Upper lobe of right lung (tissue), 1 donor: ENCODE data around the gene CAMKMT. TPM values are rescaled to one million over a fixed set of nuclear protein-coding genes. Genes with fewer than 3 reads are reported as not detected.

ENCODE experiments used
- ATAC-seq: fragments of 200-7000 bp; cut with Tn5 transposase; one replicate; pipeline ENCODE4 v1.9.1; 2020; ENCODE audit warnings: mild to moderate bottlenecking, moderate library complexity
- DNase-seq: peaks from one replicate; pipeline ENCODE4 v3.0.0-alpha.2; 2020
- H3K27ac ChIP-seq: fragments of 200-600 bp; one replicate; pipeline ENCODE4 v1.8.0; 2022
- H3K27me3 ChIP-seq: fragments of 200-600 bp; one replicate; pipeline ENCODE4 v1.8.0; 2022; ENCODE audit warnings: mild to moderate bottlenecking
- H3K36me3 ChIP-seq: fragments of 200-600 bp; one replicate; pipeline ENCODE4 v1.8.0; 2022
- H3K4me1 ChIP-seq: fragments of 200-600 bp; one replicate; pipeline ENCODE4 v1.8.0; 2022
- H3K4me3 ChIP-seq: fragments of 200-600 bp; one replicate; pipeline ENCODE4 v1.8.0; 2022; ENCODE audit warnings: mild to moderate bottlenecking
- H3K9me3 ChIP-seq: fragments of 200-600 bp; one replicate; pipeline ENCODE4 v1.8.0; 2022
- CTCF ChIP-seq: fragments of 200-600 bp; IDR thresholded peaks from one replicate; pipeline ENCODE4 v1.8.0; 2022; ENCODE audit warnings: antibody characterized with exemption
- intact Hi-C: fragments of 100-400 bp; cut with DNase I; formaldehyde crosslinking; loops from one replicate; pipeline ENCODE4 v1.11.0; 2022
- total RNA-seq: library from RNA; stranded (reverse); fragmentation: NEBNext Ultra II Directional; extraction: Animal tissue kit (Norgen Biotek cat#: 25700); gene quantifications from one replicate; pipeline ENCODE4 v1.2.1, GENCODE V29; 2021
- donor health status: DM: no; HTN: yes; CAD: no; lungs with severe emphysema.

Gene CAMKMT
- total RNA-seq, 1 donor from 2014 or later: 10.5 TPM

- H3K9me3 ChIP-seq: no peaks in the 10 kb centered on the region
- no peaks in the 10 kb centered on the region for H3K36me3 ChIP-seq
- H3K4me1 ChIP-seq: no peaks in the 10 kb centered on the region
- H3K27me3 ChIP-seq: no peaks in the 10 kb centered on the region
- TF ChIP-seq CTCF: no peak
- no peak for DNase-seq
- intact Hi-C loops: no loop called here
- ATAC-seq: no peak
- no peak overlapping the region for H3K4me3 ChIP-seq
- H3K27ac ChIP-seq: no peak overlapping the region
Measured at GRCh38 chr2:44668336-44668735, 306.6 kb downstream of the CAMKMT start.

GRCh38 chr2:44671276-44671675 lies 309.5 kb downstream of the CAMKMT start:
- DNase-seq: no peak
- H3K27me3 ChIP-seq: no peaks in the 10 kb centered on the region
- intact Hi-C loops: no loop called here
- no peak overlapping the region for H3K27ac ChIP-seq
- no peaks in the 10 kb centered on the region for H3K9me3 ChIP-seq
- no peaks in the 10 kb centered on the region for H3K4me1 ChIP-seq
- H3K4me3 ChIP-seq: no peak overlapping the region
- H3K36me3 ChIP-seq: no peaks in the 10 kb centered on the region
- no peak for TF ChIP-seq CTCF
- no peak for ATAC-seq

- intact Hi-C loops: no loop called here
- no peaks in the 10 kb centered on the region for H3K36me3 ChIP-seq
- no peaks in the 10 kb centered on the region for H3K27me3 ChIP-seq
- no peaks in the 10 kb centered on the region for H3K9me3 ChIP-seq
- no peak overlapping the region for H3K27ac ChIP-seq
- no peak for DNase-seq
- no peak for ATAC-seq
- TF ChIP-seq CTCF: no peak
- no peaks in the 10 kb centered on the region for H3K4me1 ChIP-seq
- H3K4me3 ChIP-seq: no peak overlapping the region
Measured at GRCh38 chr2:44671916-44672315, 310.2 kb downstream of the CAMKMT start.

- Histone ChIP-seq H3K4me3 (no peak overlapping the region), H3K9me3 (no peaks in the 10 kb centered on the region), H3K36me3 (no peaks in the 10 kb centered on the region), H3K27me3 (no peaks in the 10 kb centered on the region), H3K27ac (no peak overlapping the region), H3K4me1 (no peaks in the 10 kb centered on the region)
- DNase-seq (no peak), ATAC-seq (no peak)
- no peak for TF ChIP-seq CTCF
- intact Hi-C loops: no loop called here
Measured at GRCh38 chr2:44672431-44672830, 310.7 kb downstream of the CAMKMT start.

- ATAC-seq (no peak), DNase-seq (no peak)
- intact Hi-C loops: no loop called here
- Histone ChIP-seq H3K4me3 (no peak overlapping the region), H3K36me3 (no peaks in the 10 kb centered on the region), H3K27ac (no peak overlapping the region), H3K4me1 (no peaks in the 10 kb centered on the region), H3K9me3 (no peaks in the 10 kb centered on the region), H3K27me3 (no peaks in the 10 kb centered on the region)
- no peak for TF ChIP-seq CTCF
Measured at GRCh38 chr2:44674473-44675284, 312.9 kb downstream of the CAMKMT start.

GRCh38 chr2:44676379-44676778 lies 314.6 kb downstream of the CAMKMT start:
- H3K36me3 ChIP-seq: no peaks in the 10 kb centered on the region
- no peaks in the 10 kb centered on the region for H3K9me3 ChIP-seq
- H3K4me1 ChIP-seq: no peaks in the 10 kb centered on the region
- intact Hi-C loops: no loop called here
- ATAC-seq (no peak), DNase-seq (no peak)
- no peaks in the 10 kb centered on the region for H3K27me3 ChIP-seq
- no peak overlapping the region for H3K4me3 ChIP-seq
- H3K27ac ChIP-seq: no peak overlapping the region
- TF ChIP-seq CTCF: no peak
